Loucy (cell line): Measurements from ENCODE around the gene GSTO1.

Experiments used
- H2AFZ ChIP-seq: fragments of 200-600 bp; sonication (generic); 2 replicates; pipeline ENCODE4 v1.6.0; 2016; ENCODE audit warnings: antibody characterized with exemption, mild to moderate bottlenecking, low read length, moderate library complexity
- H3F3A ChIP-seq: fragments of 200-600 bp; 2 replicates; pipeline ENCODE4 v1.6.0; 2016; ENCODE audit warnings: antibody characterized with exemption, low read depth, mild to moderate bottlenecking
- H3K27me3 ChIP-seq: fragments of 200-600 bp; sonication (generic); 2 replicates; pipeline ENCODE4 v1.6.1; 2014; ENCODE audit warnings: low read length, mild to moderate bottlenecking; ENCODE audit not compliant: insufficient read depth, poor library complexity, severe bottlenecking
- H3K36me3 ChIP-seq: fragments of 200-600 bp; sonication (generic); 2 replicates; pipeline ENCODE4 v1.6.1; 2016; ENCODE audit warnings: low read length; ENCODE audit not compliant: insufficient read depth
- H3K4me1 ChIP-seq: fragments of 200-600 bp; sonication (generic); 2 replicates; pipeline ENCODE4 v1.5.1; 2014; ENCODE audit warnings: low read length, mild to moderate bottlenecking; ENCODE audit not compliant: insufficient read depth, poor library complexity, severe bottlenecking
- H3K4me2 ChIP-seq: fragments of 200-600 bp; sonication (generic); 2 replicates; pipeline ENCODE4 v1.6.0; 2014; ENCODE audit warnings: antibody characterized with exemption, low read length, low read depth, mild to moderate bottlenecking; ENCODE audit not compliant: poor library complexity, severe bottlenecking
- H3K4me3 ChIP-seq: fragments of 200-600 bp; sonication (generic); 2 replicates; pipeline ENCODE4 v1.5.1; 2014; ENCODE audit warnings: low read length, mild to moderate bottlenecking, mixed read lengths; ENCODE audit not compliant: poor library complexity, severe bottlenecking
- H3K79me2 ChIP-seq: fragments of 200-600 bp; sonication (generic); 2 replicates; pipeline ENCODE4 v1.6.1; 2014; ENCODE audit warnings: low read length; ENCODE audit not compliant: insufficient read depth
- H3K9ac ChIP-seq: fragments of 200-600 bp; sonication (generic); 2 replicates; pipeline ENCODE4 v1.6.0; 2014; ENCODE audit warnings: mild to moderate bottlenecking, low read depth, low read length, moderate library complexity; ENCODE audit not compliant: poor library complexity, severe bottlenecking
- H3K9me2 ChIP-seq: fragments of 200-600 bp; sonication (generic); replicated peaks from 2 replicates; pipeline ENCODE4 v1.6.1; 2016; ENCODE audit warnings: low read depth, low read length, mixed read lengths
- H3K9me3 ChIP-seq: fragments of 200-600 bp; sonication (generic); 2 replicates; pipeline ENCODE4 v1.6.1; 2014; ENCODE audit warnings: mild to moderate bottlenecking, antibody characterized with exemption, low read length, low read depth; ENCODE audit not compliant: insufficient read depth
- H4K20me1 ChIP-seq: fragments of 200-600 bp; sonication (generic); 2 replicates; pipeline ENCODE4 v1.6.0; 2014; ENCODE audit warnings: antibody characterized with exemption, low read length, mild to moderate bottlenecking; ENCODE audit not compliant: insufficient read depth, poor library complexity, severe bottlenecking
- CTCF ChIP-seq: fragments of 200-600 bp; sonication (generic); conservative IDR thresholded peaks from 2 replicates; pipeline ENCODE4 v1.5.1; 2014; ENCODE audit warnings: mild to moderate bottlenecking, antibody characterized with exemption, low read length
- EZH2phosphoT487 ChIP-seq: fragments of 200-600 bp; IDR thresholded peaks from 2 replicates; pipeline ENCODE4 v1.6.1; 2018; ENCODE audit warnings: antibody characterized with exemption, mild to moderate bottlenecking, moderate library complexity, borderline replicate concordance

Gene GSTO1

GRCh38 chr10:104232613-104233102 is 22.0 kb upstream of the GSTO1 start:
- Histone ChIP-seq H3K9ac (no peak overlapping the region), H2AFZ (peak overlapping the region; percentile 83; the same call in 1 of the 2 replicates), H4K20me1 (no peaks in the 10 kb centered on the region), H3K4me2 (peak overlapping the region; percentile 81), H3K9me2 (no peaks in the 10 kb centered on the region), H3K36me3 (no peaks in the 10 kb centered on the region), H3K9me3 (no peaks in the 10 kb centered on the region), H3F3A (no peaks in the 10 kb centered on the region), H3K4me1 (no peaks in the 10 kb centered on the region), H3K79me2 (no peaks in the 10 kb centered on the region), H3K4me3 (peak overlapping the region; percentile 71), H3K27me3 (peaks cover 5% of the 10 kb centered on the region)
- no peak for TF ChIP-seq CTCF
- TF ChIP-seq EZH2phosphoT487: no peak

DNA sequence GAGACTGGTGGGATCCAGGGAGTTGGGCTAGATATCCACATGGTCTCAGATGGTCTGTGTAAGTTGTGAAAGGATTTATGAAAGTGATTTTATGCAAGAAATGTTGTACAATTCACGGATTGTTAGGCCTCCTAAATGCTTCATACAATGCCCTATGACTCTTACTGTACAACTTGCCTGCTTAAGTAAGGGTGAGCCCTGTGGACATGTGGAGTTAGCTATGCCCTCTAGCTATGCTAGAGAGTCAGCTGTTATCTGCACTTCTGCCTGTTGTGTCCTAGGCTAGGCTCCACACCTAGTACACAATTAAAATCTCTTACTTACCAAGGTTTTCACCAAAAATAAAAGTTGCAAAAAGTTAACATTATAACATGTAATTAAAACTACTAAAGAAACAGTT is 20.9 kb upstream of the GSTO1 start:
- H4K20me1 ChIP-seq: no peaks in the 10 kb centered on the region
- no peak for TF ChIP-seq CTCF
- TF ChIP-seq EZH2phosphoT487: no peak
- no peaks in the 10 kb centered on the region for H3K36me3 ChIP-seq
- H3K4me2 ChIP-seq: no peak overlapping the region
- no peaks in the 10 kb centered on the region for H3F3A ChIP-seq
- no peaks in the 10 kb centered on the region for H3K4me1 ChIP-seq
- H3K9me2 ChIP-seq: no peaks in the 10 kb centered on the region
- no peak overlapping the region for H3K4me3 ChIP-seq
- H2AFZ ChIP-seq: no peak overlapping the region
- no peaks in the 10 kb centered on the region for H3K9me3 ChIP-seq
- no peak overlapping the region for H3K9ac ChIP-seq
- no peaks in the 10 kb centered on the region for H3K79me2 ChIP-seq
- H3K27me3 ChIP-seq: peaks cover 5% of the 10 kb centered on the region

DNA sequence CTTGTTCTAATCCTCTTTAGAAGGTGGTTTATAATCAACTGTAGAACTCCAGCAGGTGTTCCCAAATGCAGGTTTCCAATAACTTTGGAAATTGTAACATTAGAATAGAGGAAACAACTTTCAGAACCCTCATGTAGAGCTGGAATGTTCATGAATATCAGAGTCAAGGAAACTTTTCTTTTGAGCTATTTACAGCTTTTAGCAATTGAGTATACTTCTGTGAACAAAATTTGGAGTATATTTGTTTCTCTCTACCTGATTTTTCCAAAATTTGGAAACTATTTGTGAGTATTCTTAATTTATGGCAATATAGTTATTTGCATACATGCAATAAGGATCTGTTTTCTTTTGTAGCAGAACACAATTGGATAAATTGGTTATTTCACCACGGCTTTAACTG is 19.8 kb upstream of the GSTO1 start:
- H4K20me1 ChIP-seq: no peaks in the 10 kb centered on the region
- H3K9me2 ChIP-seq: no peaks in the 10 kb centered on the region
- no peaks in the 10 kb centered on the region for H3K4me1 ChIP-seq
- H3F3A ChIP-seq: no peaks in the 10 kb centered on the region
- H3K4me3 ChIP-seq: no peak overlapping the region
- no peaks in the 10 kb centered on the region for H3K36me3 ChIP-seq
- no peak overlapping the region for H2AFZ ChIP-seq
- H3K9ac ChIP-seq: no peak overlapping the region
- H3K4me2 ChIP-seq: no peak overlapping the region
- no peak for TF ChIP-seq EZH2phosphoT487
- no peak for TF ChIP-seq CTCF
- no peaks in the 10 kb centered on the region for H3K9me3 ChIP-seq
- no peaks in the 10 kb centered on the region for H3K79me2 ChIP-seq
- H3K27me3 ChIP-seq: peaks cover 10% of the 10 kb centered on the region
